Muscle of arm (tissue), 12 donors: ENCODE data around the gene TUBB4B. TPM values are rescaled to one million over a fixed set of nuclear protein-coding genes. Genes with fewer than 3 reads are reported as not detected.
"Not testable (repeated sequence)": the region's sequence is repeated elsewhere in the genome, so short reads cannot be mapped to it uniquely, and the experiment has no call there.

Source experiments
- DNase-seq: peaks from one replicate; pipeline ENCODE4 v3.0.0-alpha.2; 2013
- polyA plus RNA-seq, 12 donors: library from polyadenylated mRNA; unstranded; fragments of 120-200 nt; gene quantifications; one replicate each; pipeline ENCODE4 v1.2.1, GENCODE V29; 2013; ENCODE audit not compliant: insufficient read length in 12 of 12

The TUBB4B gene
- polyA plus RNA-seq, 12 donors: 121 to 306 (median 157) TPM; not detected in 1

DNA sequence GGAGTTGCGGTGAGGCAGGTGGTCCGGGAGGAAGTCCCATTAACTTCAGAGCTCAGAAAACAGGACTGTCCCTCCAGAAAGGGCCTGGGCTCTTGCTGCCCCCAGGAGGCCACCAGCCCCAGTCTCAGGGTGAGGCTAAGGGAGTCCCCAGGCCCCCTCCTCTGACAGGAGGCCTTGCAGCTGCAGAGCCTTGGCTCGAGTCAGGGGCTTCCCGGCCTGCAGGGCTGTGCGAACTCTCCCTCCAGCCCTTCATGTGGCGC lies 6.8 kb downstream of the TUBB4B start:
- DNase-seq: no peak

DNA sequence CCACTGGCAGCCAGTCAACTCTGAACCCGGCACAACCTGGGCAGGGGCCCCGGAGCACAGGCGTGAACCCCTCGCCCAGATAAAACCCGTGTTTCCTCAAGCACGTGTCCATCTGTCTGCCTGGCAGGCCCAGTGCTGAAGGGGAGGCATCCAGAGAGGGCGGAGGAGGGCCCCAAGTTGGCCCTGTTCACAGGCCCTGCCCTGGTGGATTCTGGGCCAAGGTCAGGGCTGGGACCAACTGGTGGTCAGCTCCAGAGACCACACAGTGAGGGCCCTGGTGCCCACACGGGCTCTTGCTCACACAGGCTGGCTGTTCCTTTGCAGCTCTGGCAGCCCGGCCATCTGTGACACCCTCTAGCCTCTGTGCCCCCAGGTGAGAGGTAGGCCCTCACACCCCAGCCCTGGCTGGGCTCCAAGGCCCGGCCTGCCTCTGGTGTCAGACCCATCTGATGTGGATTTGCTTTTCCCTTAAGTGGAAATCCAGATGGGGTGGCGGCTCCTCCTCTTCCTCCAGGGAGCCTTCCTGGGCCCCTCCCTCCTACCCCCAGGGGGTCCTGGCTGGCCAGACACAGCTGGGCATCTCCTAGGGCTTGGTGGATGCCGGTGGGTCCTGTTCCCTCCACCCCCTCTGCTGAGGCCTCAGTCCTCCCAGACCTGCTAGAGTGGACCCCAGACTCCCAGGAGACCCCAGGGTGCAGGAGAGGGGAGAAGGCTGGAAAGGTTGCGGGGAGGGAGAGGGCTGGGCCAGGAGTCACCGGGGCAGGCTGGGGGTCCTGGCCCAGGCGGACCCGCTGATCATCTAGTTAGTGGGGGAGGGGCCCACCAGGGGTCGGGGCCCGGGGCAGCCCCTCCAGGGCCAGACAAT lies 9.5 kb downstream of the TUBB4B start:
- DNase-seq: no peak

DNA sequence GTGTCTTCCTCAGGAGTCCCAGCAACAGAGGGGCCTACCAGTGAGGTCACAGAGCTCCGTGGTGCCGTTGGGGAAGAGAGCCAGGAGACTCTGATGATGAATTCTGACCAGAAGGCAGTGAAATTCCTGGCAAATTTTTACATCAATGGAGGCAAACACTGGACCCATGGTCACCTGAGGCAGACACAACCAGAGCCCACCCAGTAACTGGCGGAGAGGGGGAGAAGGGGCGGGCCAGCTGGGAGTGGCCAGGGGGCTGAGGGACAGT lies 10.0 kb downstream of the TUBB4B start, which contains the start of gene STPG3:
Gene STPG3, plus strand, starts transcription at position 93 of the 268 bp plus-strand sequence. Its CDS starts 1 bp downstream, at position 94.
- DNase-seq: no peak

DNA sequence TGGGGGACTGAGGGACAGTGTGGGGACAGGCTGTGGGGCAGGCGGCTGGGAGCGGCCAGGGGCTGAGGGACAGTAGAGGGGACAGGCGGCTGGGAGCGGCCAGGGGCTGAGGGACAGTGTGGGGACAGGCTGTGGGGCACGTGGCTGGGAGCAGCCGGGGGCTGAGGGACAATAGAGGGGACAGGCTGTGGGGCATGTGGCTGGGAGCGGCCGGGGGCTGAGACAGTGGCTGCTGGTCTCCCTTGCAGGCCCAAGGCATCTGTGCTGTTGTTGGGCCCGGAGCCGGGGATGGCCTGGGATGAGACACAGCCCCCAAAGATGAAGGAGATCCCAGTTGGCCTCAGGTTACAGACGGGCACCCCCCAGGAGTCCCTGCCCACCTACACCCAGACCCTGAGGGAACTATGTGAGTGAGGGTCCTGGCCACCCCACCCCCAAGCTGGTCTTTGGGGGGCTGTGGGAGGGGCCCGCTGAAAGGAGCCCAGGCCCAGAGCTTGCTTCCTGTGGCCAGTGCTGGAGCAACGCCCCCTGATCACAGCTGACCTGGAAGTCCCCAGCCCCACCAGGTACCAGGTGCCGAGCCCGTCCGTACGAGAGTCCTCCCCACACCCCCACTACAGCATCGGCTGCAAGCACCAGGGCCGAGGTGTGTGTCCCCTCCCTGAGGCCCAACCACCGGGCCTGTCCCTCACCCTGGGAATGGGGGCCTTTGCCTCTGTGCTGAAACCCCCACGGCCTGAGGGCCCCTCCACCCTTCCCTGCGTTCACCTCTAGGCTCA lies 10.6 kb downstream of the TUBB4B start:
- no peak for DNase-seq

DNA sequence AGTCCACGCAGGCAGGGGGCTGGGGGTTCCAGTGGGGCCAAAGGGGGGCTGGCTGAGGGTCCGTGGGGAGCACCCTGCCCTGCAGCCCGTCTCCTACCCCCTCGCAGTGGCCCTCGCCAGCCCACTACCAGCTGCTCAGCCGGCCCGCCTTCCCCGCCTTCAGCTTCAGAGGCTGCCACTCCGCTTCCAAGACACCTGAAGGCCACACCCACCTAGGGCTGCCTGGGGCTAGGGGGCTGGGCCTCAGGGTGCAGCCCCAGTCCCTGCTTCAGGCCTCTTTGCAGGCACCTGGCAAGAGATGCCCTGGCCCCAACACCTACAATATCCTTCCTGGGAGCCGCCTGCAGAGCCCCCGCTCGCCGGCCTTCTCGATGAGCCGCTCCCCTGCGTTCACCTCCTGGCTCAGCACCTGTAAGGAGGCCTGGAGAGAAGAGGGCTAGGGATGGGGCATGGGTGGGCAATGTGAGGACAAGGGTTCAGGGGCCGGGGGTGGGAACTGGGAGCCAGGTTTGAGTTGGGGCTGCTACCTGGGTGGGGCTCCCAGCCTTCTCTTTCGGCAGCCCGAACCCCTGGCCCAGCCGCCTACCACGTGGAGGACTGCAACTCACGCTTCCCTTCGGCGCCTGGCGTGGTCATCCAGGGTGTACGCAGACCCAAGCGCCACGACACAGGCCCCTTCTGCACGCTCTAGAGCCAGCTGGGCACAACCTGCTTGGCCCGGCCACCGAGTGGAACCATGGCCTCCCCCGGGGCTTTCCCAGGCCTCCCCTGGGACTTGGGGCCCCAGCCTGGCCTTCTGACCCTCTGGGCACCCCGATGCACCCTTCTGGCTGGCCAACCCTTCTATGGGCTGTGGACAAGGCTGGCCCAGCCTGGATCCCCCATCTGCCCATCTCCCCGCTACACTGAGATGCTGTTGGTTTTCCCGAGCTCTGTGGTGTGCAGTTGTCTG lies 11.7 kb downstream of the TUBB4B start:
- DNase-seq: no peak

GRCh38 chr9:137253717-137254623 lies 12.9 kb downstream of the TUBB4B start:
- DNase-seq: no peak

- peak; percentile 93 for DNase-seq
Measured at GRCh38 chr9:137254624-137255447, 13.7 kb downstream of the TUBB4B start, which contains the start of gene NELFB. Gene NELFB (plus strand): TSS chr9:137255327.

GRCh38 chr9:137255448-137256114 lies 14.5 kb downstream of the TUBB4B start:
- DNase-seq: no peak

GRCh38 chr9:137256362-137256761 lies 15.3 kb downstream of the TUBB4B start:
- DNase-seq: no peak

- DNase-seq: no peak
Measured at GRCh38 chr9:137256856-137257255, 15.8 kb downstream of the TUBB4B start.

DNA sequence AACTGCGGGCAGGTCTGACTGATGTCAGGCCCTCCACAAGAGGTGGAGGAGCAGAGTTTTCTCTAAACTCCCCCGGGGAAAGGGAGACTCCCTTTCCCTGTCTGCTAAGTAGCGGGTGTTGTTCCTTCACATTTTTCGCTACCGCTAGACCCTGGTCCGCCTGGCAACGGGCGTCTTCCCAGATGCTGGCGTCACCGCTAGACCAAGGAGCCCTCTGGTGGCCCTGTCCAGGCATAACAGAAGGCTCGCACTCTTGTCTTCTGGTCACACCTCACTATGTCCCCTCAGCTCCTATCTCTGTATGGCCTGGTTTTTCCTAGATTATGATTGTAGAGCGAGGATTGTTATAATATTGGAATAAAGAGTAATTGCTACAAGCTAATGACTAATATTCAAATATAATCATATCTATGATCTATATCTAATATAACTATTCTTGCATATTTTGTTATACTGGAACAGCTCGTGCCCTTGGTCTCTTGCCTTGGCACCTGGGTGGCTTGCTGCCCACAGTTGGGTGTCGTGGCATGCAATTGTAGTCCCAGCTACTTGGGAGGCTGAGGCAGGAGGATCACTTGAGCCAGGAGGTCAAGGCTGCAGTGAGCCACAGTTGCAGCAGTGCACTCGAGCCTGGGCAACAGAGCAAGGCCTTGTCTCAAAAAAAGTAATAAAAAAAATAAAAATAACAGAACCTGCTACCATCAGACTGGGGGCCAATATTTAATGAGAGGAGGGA lies 21.3 kb downstream of the TUBB4B start:
- DNase-seq: not testable (repeated sequence)

DNA sequence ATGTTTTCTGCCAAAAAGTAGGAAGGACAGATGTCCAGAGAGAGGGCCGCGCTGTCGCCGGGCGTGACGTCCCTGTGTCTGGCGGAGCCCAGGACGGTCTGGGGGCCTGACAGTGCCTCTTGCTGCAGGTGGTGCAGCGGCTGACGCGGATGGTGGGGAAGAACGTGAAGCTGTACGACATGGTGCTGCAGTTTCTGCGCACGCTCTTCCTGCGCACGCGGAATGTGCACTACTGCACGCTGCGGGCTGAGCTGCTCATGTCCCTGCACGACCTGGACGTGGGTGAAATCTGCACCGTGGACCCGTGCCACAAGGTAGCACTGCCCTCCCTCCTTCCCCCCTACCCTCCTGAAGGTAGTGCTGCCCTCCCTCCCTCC lies 21.8 kb downstream of the TUBB4B start:
- DNase-seq: no peak

DNA sequence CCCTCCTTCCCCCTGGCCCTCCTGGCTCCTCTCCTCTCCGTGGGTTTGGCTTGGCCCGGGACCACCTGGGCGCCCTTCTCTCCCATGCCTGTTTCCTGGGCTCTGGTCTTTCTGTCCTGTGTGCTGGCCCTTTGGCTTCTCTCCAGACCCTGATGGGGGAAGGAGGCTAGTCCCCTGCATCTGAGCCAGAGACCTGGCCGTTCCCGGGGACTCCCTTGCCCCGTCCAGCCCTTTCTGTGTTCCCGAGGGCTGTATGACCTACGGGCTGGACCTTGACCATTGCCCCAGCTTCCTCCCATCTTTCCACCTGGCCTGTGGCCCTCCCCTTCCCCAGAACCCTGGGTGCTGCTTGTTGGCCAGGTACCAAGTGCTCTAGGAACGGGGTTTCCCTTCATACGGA lies 22.4 kb downstream of the TUBB4B start:
- no peak for DNase-seq

GRCh38 chr9:137264067-137264466 lies 23.0 kb downstream of the TUBB4B start:
- no peak for DNase-seq

DNA sequence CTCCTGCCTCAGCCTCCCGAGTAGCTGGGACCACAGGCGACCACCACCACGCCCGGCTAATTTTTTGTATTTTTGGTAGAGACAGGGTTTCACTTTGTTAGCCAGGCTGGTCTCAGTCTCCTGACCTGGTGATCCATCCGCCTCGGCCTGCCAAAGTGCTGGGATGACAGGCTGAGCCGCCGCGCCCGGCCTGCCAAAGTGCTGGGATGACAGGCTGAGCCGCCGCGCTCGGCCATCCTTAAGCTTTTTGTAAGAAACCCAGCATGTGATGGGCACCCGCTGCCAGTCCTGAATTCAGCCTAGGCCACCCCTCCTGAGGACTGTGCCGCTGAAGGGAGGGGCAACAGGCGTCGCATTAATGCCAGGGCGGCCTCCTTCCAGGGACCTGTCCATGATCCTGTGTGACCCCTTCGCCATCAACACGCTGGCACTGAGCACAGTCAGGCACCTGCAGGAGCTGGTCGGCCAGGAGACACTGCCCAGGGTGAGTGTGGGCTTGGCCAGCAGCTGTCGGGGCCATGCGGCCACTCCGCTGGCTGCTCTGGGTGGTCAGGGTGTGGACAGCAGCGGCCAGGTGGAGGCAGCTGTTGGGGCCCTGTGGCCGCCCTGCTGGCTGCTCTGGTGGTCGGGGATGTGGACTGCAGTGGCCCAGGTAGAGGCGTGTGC lies 24.5 kb downstream of the TUBB4B start:
- no peak for DNase-seq

GRCh38 chr9:137266162-137266527 lies 25.1 kb downstream of the TUBB4B start:
- DNase-seq: no peak

DNA sequence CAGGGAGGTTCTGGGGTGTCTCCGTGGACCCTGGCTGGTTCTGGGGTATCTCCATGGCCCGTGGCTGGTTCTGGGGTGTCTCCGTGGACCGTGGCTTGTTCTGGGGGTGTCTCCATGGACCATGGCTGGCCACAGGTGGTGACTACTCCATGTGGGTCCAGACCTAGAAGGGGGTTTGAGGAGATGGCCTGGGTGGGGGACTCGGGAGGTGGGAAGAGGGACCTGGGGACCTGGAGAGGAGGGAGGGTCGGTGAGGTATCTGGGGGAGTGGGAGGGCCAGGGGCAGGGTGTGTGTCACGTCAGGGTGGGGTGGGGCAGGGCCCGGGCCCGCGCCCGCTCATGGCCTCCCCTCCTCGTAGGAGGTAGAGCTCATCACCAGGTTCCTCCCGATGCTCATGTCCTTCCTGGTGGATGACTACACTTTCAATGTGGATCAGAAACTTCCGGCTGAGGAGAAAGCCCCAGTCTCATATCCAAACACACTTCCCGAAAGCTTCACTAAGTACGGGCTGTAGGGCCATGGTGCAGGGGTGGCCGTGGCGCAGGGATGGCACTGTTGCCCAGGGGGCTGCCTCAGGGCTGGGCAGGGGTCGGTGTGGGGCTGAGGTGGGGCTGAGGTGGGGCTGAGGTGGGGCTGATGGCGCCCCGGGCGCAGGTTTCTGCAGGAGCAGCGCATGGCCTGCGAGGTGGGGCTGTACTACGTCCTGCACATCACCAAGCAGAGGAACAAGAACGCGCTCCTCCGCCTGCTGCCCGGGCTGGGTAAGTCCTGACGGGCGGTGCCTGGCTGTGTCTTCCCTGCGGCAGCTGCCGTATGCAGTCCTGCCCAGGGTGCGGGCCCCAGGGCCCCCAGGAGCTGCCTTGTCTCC lies 25.7 kb downstream of the TUBB4B start:
- no peak for DNase-seq
